H1 (cell line): Measurements from ENCODE around the gene KCNK3.

Experiments used
- ASH2L ChIP-seq: fragments of 200-600, 300-600 bp; sonication (generic); IDR thresholded peaks from one replicate; pipeline ENCODE4 v1.7.1; 2017; ENCODE audit warnings: low read length
- BCL11A ChIP-seq, 2 experiments: IDR thresholded peaks; one replicate each; pipeline ENCODE4 v1.6.1; 2011; ENCODE audit warnings: low read depth in 2 of 2, low read length in 2 of 2, mild to moderate bottlenecking in 2 of 2
- CTCF ChIP-seq, 3 experiments: IDR thresholded peaks; 1 replicate in 2 of 3; 2 replicates in 1 of 3; pipeline versions ENCODE4 v1.5.1 to v1.6.1; 2011; ENCODE audit warnings: low read length in 3 of 3, mild to moderate bottlenecking in 3 of 3, inconsistent platforms in 2 of 3, low read depth in 1 of 3, moderate library complexity in 1 of 3; ENCODE audit not compliant: insufficient read depth in 1 of 3; ENCODE audit errors: control extremely low read depth in 1 of 3
- EZH2 ChIP-seq: fragments of 200-600 bp; sonication (generic); IDR thresholded peaks from 2 replicates; pipeline ENCODE4 v1.7.1; 2012; ENCODE audit warnings: low read depth, mild to moderate bottlenecking, moderate library complexity, low read length, inconsistent platforms; ENCODE audit not compliant: severe bottlenecking
- GTF2F1 ChIP-seq: IDR thresholded peaks from 2 replicates; pipeline ENCODE4 v1.6.1; 2012; ENCODE audit warnings: low read depth, low read length, improper control_type of control experiment, borderline replicate concordance
- KDM5A ChIP-seq: fragments of 200-600 bp; IDR thresholded peaks from 2 replicates; pipeline ENCODE4 v1.7.1; 2012; ENCODE audit warnings: mild to moderate bottlenecking, low read length, inconsistent platforms, mixed read lengths
- MAX ChIP-seq: IDR thresholded peaks from 2 replicates; pipeline ENCODE4 v1.6.1; 2012; ENCODE audit warnings: inconsistent platforms
- POLR2A ChIP-seq, 2 experiments: IDR thresholded peaks; 1 replicate in 1 of 2; 2 replicates in 1 of 2; pipeline ENCODE4 v1.6.1; 2011; ENCODE audit warnings: low read depth in 2 of 2, low read length in 2 of 2, mild to moderate bottlenecking in 2 of 2; ENCODE audit errors: control extremely low read depth in 1 of 2
- POLR2AphosphoS5 ChIP-seq: IDR thresholded peaks from 2 replicates; pipeline ENCODE4 v1.6.1; 2011; ENCODE audit warnings: low read depth, low read length
- RAD21 ChIP-seq, 2 experiments: IDR thresholded peaks in 1 of 2; conservative IDR thresholded peaks in 1 of 2; 2 replicates each; pipeline ENCODE4 v1.6.1; 2011; ENCODE audit warnings: low read depth in 2 of 2, low read length in 2 of 2, improper control_type of control experiment in 1 of 2, inconsistent platforms in 1 of 2, mild to moderate bottlenecking in 1 of 2, moderate library complexity in 1 of 2
- RFX5 ChIP-seq: IDR thresholded peaks from 2 replicates; pipeline ENCODE4 v1.6.1; 2011; ENCODE audit warnings: low read depth, low read length, improper control_type of control experiment, borderline replicate concordance
- SUZ12 ChIP-seq: fragments of 200-600 bp; sonication (generic); IDR thresholded peaks from 2 replicates; pipeline ENCODE4 v1.6.1; 2012; ENCODE audit warnings: mild to moderate bottlenecking, inconsistent platforms, low read length, moderate library complexity, mixed read lengths
- TCF12 ChIP-seq: IDR thresholded peaks from 2 replicates; pipeline ENCODE4 v1.6.1; 2011; ENCODE audit warnings: low read depth, mild to moderate bottlenecking, low read length

- TF ChIP-seq EZH2 (no peak), POLR2A (IDR thresholded peaks at IDR 0.05; ENCODE audit: control extremely low read depth in 1 of 2, low read depth in 2 of 2, low read length in 2 of 2) (no peak), CTCF (IDR thresholded peaks at IDR 0.05; ENCODE audit: control extremely low read depth in 1 of 3, insufficient read depth in 1 of 3, low read depth in 1 of 3, low read length in 3 of 3) (no peak), RFX5 (no peak), ASH2L (no peak), POLR2AphosphoS5 (no peak), BCL11A (IDR thresholded peaks at IDR 0.05; ENCODE audit: low read depth in 2 of 2, low read length in 2 of 2) (no peak), KDM5A (no peak), GTF2F1 (no peak), MAX (no peak), TCF12 (no peak), RAD21 (IDR thresholded peaks at IDR 0.05 in 1 of 2, conservative IDR thresholded peaks at IDR 0.05 in 1 of 2; ENCODE audit: low read depth in 2 of 2, low read length in 2 of 2) (no peak), SUZ12 (no peak)
Measured at GRCh38 chr2:26733413-26733812, 40.9 kb downstream of the KCNK3 start.
